Breast epithelium (tissue), 4 donors: ENCODE data around the gene NEU1. TPM values are rescaled to one million over a fixed set of nuclear protein-coding genes. Genes with fewer than 3 reads are reported as not detected.
A peak's percentile ranks its signal among the peaks of the same experiment; 100 is the strongest.
"Not testable (repeated sequence)": the region's sequence is repeated elsewhere in the genome, so short reads cannot be mapped to it uniquely, and the experiment has no call there.

Experiments used
- DNase-seq, 2 donors: peaks; one replicate each; pipeline ENCODE4 v3.0.0-alpha.2; 2019; ENCODE audit warnings: low spot score in 2 of 2
- H3K27ac ChIP-seq, 2 donors: fragments of 200-600 bp; sonication (generic) in 1 of 2; one replicate each; pipeline ENCODE4 v1.5.1; 2016 to 2019; ENCODE audit warnings: mild to moderate bottlenecking in 1 of 2
- H3K27me3 ChIP-seq, 2 donors: fragments of 200-600 bp; sonication (generic) in 1 of 2; one replicate each; pipeline versions ENCODE4 v1.5.1 to v1.6.0; 2017 to 2019; ENCODE audit warnings: control low read depth in 1 of 2, mild to moderate bottlenecking in 1 of 2
- H3K36me3 ChIP-seq: fragments of 200-600 bp; one replicate; pipeline ENCODE4 v1.5.1; 2019
- H3K4me1 ChIP-seq, 2 donors: fragments of 200-600 bp; sonication (generic); one replicate each; pipeline ENCODE4 v1.5.1; 2016 to 2019; ENCODE audit warnings: control low read depth in 1 of 2
- H3K4me3 ChIP-seq, 3 donors: fragments of 200-600 bp; sonication (generic); 1 replicate in 2 of 3; 2 replicates in 1 of 3; pipeline ENCODE4 v1.5.1; 2016 to 2019; ENCODE audit warnings: mild to moderate bottlenecking in 3 of 3, moderate library complexity in 2 of 3
- H3K9me3 ChIP-seq, 2 donors: fragments of 200-600 bp; sonication (generic) in 1 of 2; one replicate each; pipeline ENCODE4 v1.5.1; 2016 to 2019; ENCODE audit warnings: control low read depth in 1 of 2
- POLR2A ChIP-seq: fragments of 450-650 bp; IDR thresholded peaks from one replicate; pipeline ENCODE4 v1.6.1; 2016; ENCODE audit warnings: antibody characterized with exemption, mild to moderate bottlenecking, moderate library complexity
- POLR2AphosphoS5 ChIP-seq, 3 donors: sonication (generic); formaldehyde crosslinking; IDR thresholded peaks; one replicate each; pipeline ENCODE4 v1.6.1; 2017; ENCODE audit warnings: antibody characterized with exemption in 3 of 3
- intact Hi-C: fragments of 100-400 bp; cut with DNase I; formaldehyde crosslinking; loops from one replicate; pipeline ENCODE4 v1.15.1; 2023; ENCODE audit warnings: low total_unique reads
- total RNA-seq, 3 donors: library from RNA; depleted of rRNA; stranded (reverse); fragments of >200 nt; gene quantifications; one replicate each; pipeline ENCODE4 v1.1.0, GENCODE V29; 2016
- TF ChIP-seq, protein P1 (sequence below), 3 donors: fragments of 450-650 bp; IDR thresholded peaks; one replicate each; pipeline ENCODE4 v1.5.1; 2016 to 2017; ENCODE audit warnings: antibody characterized with exemption in 3 of 3, mild to moderate bottlenecking in 3 of 3, moderate library complexity in 3 of 3

Gene NEU1
- total RNA-seq, 3 donors from 2014 or later: 44.6 to 57.3 (median 48.9) TPM

DNA sequence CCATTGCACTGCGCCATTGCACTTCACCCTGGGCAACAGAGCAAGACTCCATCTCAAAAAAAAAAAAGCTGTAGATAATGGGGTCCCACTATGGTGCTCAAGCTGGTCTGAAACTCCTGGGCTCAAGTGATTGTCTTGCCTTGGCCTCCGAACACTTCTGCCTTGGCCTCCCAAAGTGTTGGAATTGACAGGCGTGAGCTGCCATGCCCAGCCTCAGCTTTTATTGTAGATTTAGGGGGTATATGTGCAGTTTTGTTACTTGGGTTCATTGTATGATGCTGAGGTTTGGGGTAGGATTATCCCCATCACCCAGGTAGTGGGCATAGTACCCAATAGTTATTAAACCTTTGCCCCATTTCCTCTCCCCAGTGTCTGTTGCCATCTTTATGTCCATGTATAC is 23.7 kb downstream of the NEU1 start:
- Histone ChIP-seq H3K4me1 (peaks cover 1 to 19% of the 10 kb centered on the region in 2 donors), H3K4me3 (no peak overlapping the region), H3K9me3 (no peaks in the 10 kb centered on the region), H3K27ac (no peak overlapping the region), H3K27me3 (no peaks in the 10 kb centered on the region), H3K36me3 (no peaks in the 10 kb centered on the region)
- intact Hi-C loops: loop anchor here (5.0 to 10.0 kb wide), 2 partner anchors 157 to 184 kb away; partner anchors contain the start of genes APOM, BAG6 and LY6G5C
- no peak for DNase-seq
- TF ChIP-seq, protein P1, sequence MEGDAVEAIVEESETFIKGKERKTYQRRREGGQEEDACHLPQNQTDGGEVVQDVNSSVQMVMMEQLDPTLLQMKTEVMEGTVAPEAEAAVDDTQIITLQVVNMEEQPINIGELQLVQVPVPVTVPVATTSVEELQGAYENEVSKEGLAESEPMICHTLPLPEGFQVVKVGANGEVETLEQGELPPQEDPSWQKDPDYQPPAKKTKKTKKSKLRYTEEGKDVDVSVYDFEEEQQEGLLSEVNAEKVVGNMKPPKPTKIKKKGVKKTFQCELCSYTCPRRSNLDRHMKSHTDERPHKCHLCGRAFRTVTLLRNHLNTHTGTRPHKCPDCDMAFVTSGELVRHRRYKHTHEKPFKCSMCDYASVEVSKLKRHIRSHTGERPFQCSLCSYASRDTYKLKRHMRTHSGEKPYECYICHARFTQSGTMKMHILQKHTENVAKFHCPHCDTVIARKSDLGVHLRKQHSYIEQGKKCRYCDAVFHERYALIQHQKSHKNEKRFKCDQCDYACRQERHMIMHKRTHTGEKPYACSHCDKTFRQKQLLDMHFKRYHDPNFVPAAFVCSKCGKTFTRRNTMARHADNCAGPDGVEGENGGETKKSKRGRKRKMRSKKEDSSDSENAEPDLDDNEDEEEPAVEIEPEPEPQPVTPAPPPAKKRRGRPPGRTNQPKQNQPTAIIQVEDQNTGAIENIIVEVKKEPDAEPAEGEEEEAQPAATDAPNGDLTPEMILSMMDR (IDR thresholded peaks at IDR 0.05): no peak
- TF ChIP-seq POLR2A: no peak
- TF ChIP-seq POLR2AphosphoS5 (IDR thresholded peaks at IDR 0.05): no peak

DNA sequence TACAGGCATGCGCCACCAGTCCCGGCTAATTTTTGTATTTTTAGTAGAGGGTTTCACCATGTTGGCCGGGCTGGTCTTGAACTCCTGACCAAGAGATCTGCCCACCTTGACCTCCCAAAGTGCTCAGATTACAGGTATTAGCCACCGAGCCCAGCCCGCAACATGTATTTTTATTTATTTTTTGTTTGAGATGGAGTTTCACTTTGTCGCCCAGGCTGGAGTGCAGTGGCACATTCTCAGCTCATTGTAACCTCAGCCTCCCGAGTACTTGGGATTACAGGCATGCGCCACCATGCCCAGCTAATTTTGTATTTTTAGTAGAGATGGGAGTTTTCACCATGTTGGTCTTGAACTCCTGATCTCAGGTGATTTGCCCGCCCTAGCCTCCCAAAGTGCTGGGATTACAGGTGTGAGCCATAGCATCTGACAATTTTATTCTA is 24.5 kb downstream of the NEU1 start:
- not testable (repeated sequence) for H3K27me3 ChIP-seq, H3K9me3 ChIP-seq, DNase-seq, H3K36me3 ChIP-seq
- H3K4me3 ChIP-seq: peak overlapping the region in 1 of 3 donors; percentile 78
- intact Hi-C loops: loop anchor here (5.0 to 10.0 kb wide), 2 partner anchors 156 to 183 kb away; partner anchors contain the start of genes APOM, BAG6 and LY6G5C
- H3K27ac ChIP-seq: peak overlapping the region in 1 of 2 donors; percentile 74
- H3K4me1 ChIP-seq: peaks cover 3 to 19% of the 10 kb centered on the region in 2 donors

DNA sequence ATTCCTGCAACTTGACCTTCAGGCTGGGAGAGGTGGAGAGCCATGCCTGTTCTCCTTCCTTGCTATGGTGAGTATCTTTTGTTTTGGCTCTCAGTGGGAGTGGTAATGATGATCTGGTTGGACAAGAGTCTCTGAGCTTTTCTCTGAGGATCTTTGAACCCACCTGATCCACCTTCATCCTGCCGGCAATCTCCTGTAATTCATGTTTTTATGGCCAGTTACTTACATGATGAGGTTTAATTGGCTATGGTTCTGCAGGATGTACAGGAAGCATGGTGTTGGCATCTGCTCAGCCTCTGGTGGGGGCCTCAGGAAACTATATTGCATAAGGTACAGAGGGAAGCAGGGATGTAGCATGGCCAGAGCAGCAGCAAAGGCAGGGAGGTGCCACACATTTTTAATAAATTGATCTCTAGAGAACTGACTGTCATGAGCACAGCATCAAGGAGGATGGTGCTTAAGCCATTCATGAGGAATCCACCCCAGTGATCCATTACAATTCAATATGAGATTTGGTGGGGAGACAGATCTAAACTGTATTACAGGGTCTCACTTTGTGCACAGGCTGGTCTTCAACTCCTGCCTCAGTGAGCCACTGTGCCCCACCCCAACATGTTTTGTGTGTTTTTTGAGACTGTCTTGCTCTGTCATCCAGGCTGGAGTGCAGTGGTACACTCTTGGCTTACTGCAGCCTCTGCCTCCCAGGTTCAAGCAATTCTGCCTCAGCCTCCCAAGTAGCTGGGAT is 25.1 kb downstream of the NEU1 start:
- DNase-seq: no peak
- Histone ChIP-seq H3K4me1 (peaks cover 3 to 19% of the 10 kb centered on the region in 2 donors), H3K9me3 (no peaks in the 10 kb centered on the region), H3K27ac (peak overlapping the region; percentile 65 to 74), H3K36me3 (no peaks in the 10 kb centered on the region), H3K4me3 (peak overlapping the region in 2 of 3 donors; percentile 78 to 90), H3K27me3 (no peaks in the 10 kb centered on the region)
- intact Hi-C loops: loop anchor here (5.0 to 10.0 kb wide), 2 partner anchors 155 to 183 kb away; partner anchors contain the start of genes APOM, BAG6 and LY6G5C
- TF ChIP-seq POLR2A: no peak
- TF ChIP-seq, protein P1 (IDR thresholded peaks at IDR 0.05): no peak
- TF ChIP-seq POLR2AphosphoS5 (IDR thresholded peaks at IDR 0.05): no peak

DNA sequence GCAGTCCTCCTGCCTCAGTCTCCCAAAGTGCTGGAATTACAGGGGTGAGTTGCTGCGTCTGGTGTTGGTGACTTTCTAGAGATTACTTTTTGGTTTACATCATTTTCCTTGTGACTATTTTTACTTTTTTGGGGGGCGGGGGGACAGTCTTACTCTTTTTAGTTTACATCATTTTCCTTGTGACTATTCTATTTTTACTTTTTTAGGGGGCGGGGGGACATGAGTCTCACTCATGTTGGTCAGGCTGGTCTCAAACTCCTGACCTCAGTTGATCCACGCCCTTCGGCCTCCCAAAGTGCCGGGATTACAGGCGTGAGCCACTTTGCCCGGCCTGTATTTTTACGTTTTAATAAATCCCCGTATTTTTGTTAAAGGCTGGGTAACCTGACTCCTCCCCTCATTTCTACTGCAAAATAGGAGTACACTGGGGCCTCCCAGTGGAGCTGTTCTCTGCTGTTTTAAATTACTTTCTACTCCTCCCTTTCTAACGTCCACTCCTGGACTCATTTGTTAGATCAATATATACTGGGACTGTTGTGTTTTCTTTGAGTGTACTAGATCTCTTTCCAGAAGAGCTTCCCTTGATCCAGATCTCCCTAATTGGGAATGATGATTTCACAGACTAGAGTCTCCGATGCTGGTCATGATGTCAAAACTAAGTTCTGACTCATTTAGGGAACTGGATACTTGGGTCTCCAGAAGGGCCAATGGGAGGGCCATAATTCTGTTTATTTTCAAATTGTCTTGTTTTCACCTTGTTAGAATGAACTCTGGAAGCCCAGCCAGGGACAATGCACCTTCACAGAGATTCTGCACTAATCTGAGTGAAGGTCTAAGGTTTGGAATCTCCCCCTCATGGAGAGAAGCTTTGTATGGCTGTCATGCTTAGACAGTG is 25.9 kb downstream of the NEU1 start:
- peaks cover 3 to 19% of the 10 kb centered on the region in 2 donors for H3K4me1 ChIP-seq
- no peak for DNase-seq
- H3K27ac ChIP-seq: peak overlapping the region; percentile 65 to 74
- H3K27me3 ChIP-seq: no peaks in the 10 kb centered on the region
- intact Hi-C loops: loop anchor here (5.0 to 10.0 kb wide), 2 partner anchors 154 to 182 kb away; partner anchors contain the start of genes APOM, BAG6 and LY6G5C
- no peaks in the 10 kb centered on the region for H3K36me3 ChIP-seq
- H3K4me3 ChIP-seq: peak overlapping the region; percentile 78 to 94 (median 90)
- no peaks in the 10 kb centered on the region for H3K9me3 ChIP-seq
- TF ChIP-seq, protein P1 (IDR thresholded peaks at IDR 0.05): no peak
- no peak for TF ChIP-seq POLR2AphosphoS5 (IDR thresholded peaks at IDR 0.05)
- TF ChIP-seq POLR2A: no peak

DNA sequence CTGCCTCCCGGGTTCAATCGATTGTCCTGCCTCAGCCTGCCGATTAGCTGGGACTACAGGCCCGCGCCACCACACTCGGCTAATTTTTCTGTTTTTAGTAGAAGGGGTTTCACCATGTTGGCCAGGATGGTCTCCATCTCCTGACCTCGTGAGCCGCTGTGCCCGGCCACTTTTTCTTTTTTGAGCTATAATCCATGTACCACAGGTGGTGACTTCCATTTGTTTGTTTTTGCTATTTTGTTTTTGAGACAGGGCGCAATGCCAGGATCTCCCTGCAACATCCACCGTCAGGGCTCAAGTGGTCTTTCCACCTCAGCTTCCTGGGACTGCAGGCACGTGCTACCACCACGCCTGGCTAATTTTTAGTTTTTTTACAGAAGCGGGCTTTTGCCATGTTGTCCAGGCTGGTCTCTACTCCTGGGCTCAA is 26.6 kb downstream of the NEU1 start:
- Histone ChIP-seq H3K27me3 (no peaks in the 10 kb centered on the region), H3K4me1 (peaks cover 7 to 19% of the 10 kb centered on the region in 2 donors), H3K4me3 (peak overlapping the region; percentile 78 to 94 (median 90)), H3K9me3 (no peaks in the 10 kb centered on the region), H3K27ac (peak overlapping the region; percentile 65 to 74), H3K36me3 (no peaks in the 10 kb centered on the region)
- intact Hi-C loops: loop anchor here (5.0 to 10.0 kb wide), 2 partner anchors 154 to 181 kb away; partner anchors contain the start of genes APOM, BAG6 and LY6G5C
- no peak for DNase-seq
- TF ChIP-seq POLR2A: no peak
- TF ChIP-seq, protein P1 (IDR thresholded peaks at IDR 0.05): no peak
